GM23338 (cell line): Measurements from ENCODE around the gene ZNF219.

Experiments
- CREB1 ChIP-seq: fragments of 250-450 bp; sonication (Bioruptor Pico); IDR thresholded peaks from 2 replicates; pipeline ENCODE4 v1.5.0; 2020; ENCODE audit warnings: low read depth, mild to moderate bottlenecking, moderate library complexity
- EZH2 ChIP-seq: fragments of 200-600 bp; sonication (generic); IDR thresholded peaks from one replicate; pipeline ENCODE4 v1.8.0; 2017; ENCODE audit warnings: antibody characterized with exemption, mild to moderate bottlenecking, low read depth; ENCODE audit not compliant: unreplicated experiment
- JUNB ChIP-seq: IDR thresholded peaks from one replicate; pipeline ENCODE4 v1.6.1; 2016; ENCODE audit warnings: antibody characterized with exemption; ENCODE audit not compliant: unreplicated experiment
- POLR2AphosphoS5 ChIP-seq: IDR thresholded peaks from 2 replicates; pipeline ENCODE4 v1.6.1; 2016; ENCODE audit warnings: antibody characterized with exemption, low read depth
- TF ChIP-seq, protein P1 (sequence below), 2 experiments: fragments of 200-600 bp in 1 of 2; sonication (generic) in 1 of 2; conservative IDR thresholded peaks; 2 replicates each; pipeline versions ENCODE4 v1.5.1 to v1.6.1; 2016 to 2017; ENCODE audit warnings: antibody characterized with exemption in 2 of 2, low read depth in 2 of 2, mild to moderate bottlenecking in 2 of 2, moderate library complexity in 1 of 2
- TF ChIP-seq, protein P2 (sequence below): IDR thresholded peaks from one replicate; pipeline ENCODE4 v1.6.1; 2018; ENCODE audit warnings: antibody characterized with exemption; ENCODE audit not compliant: unreplicated experiment

DNA sequence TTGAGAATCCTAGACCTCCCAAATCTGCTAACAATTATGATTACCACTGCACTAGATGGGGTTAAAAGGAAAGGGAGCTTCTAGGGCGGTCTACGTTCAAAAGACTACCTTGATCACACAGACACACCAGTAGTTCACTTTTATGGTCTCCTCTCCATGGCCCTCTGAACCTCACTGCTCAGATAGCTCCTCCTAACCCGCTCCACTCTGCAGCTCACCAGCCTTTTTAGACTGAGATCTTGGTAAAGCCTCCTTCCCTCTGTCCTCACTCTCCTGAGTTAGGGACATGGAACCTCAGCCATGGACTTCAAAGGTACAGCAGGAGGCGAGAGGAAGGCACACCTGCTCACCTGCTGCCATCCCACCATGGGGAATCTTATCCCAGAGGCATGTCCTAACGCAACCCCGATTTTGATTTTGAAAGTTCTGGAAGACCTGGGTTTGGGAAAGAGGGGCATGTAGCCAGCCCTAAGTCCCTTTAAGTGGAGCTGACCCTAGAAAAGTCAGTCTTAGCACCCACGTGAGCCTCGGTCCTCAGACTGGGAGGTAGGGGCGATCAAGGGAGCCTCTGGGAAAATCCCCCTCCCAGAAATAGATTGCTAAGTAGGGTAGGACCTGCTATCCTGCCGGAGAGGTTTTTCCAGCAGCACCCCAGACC is 1.3 kb downstream of the ZNF219 start:
- TF ChIP-seq CREB1 (CRISPR knock-in tag) (no peak), JUNB (no peak), POLR2AphosphoS5 (no peak), EZH2 (no peak)
- TF ChIP-seq, protein P1, sequence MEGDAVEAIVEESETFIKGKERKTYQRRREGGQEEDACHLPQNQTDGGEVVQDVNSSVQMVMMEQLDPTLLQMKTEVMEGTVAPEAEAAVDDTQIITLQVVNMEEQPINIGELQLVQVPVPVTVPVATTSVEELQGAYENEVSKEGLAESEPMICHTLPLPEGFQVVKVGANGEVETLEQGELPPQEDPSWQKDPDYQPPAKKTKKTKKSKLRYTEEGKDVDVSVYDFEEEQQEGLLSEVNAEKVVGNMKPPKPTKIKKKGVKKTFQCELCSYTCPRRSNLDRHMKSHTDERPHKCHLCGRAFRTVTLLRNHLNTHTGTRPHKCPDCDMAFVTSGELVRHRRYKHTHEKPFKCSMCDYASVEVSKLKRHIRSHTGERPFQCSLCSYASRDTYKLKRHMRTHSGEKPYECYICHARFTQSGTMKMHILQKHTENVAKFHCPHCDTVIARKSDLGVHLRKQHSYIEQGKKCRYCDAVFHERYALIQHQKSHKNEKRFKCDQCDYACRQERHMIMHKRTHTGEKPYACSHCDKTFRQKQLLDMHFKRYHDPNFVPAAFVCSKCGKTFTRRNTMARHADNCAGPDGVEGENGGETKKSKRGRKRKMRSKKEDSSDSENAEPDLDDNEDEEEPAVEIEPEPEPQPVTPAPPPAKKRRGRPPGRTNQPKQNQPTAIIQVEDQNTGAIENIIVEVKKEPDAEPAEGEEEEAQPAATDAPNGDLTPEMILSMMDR (conservative IDR thresholded peaks at IDR 0.05; ENCODE audit: low read depth in 2 of 2): no peak
- TF ChIP-seq, protein P2, sequence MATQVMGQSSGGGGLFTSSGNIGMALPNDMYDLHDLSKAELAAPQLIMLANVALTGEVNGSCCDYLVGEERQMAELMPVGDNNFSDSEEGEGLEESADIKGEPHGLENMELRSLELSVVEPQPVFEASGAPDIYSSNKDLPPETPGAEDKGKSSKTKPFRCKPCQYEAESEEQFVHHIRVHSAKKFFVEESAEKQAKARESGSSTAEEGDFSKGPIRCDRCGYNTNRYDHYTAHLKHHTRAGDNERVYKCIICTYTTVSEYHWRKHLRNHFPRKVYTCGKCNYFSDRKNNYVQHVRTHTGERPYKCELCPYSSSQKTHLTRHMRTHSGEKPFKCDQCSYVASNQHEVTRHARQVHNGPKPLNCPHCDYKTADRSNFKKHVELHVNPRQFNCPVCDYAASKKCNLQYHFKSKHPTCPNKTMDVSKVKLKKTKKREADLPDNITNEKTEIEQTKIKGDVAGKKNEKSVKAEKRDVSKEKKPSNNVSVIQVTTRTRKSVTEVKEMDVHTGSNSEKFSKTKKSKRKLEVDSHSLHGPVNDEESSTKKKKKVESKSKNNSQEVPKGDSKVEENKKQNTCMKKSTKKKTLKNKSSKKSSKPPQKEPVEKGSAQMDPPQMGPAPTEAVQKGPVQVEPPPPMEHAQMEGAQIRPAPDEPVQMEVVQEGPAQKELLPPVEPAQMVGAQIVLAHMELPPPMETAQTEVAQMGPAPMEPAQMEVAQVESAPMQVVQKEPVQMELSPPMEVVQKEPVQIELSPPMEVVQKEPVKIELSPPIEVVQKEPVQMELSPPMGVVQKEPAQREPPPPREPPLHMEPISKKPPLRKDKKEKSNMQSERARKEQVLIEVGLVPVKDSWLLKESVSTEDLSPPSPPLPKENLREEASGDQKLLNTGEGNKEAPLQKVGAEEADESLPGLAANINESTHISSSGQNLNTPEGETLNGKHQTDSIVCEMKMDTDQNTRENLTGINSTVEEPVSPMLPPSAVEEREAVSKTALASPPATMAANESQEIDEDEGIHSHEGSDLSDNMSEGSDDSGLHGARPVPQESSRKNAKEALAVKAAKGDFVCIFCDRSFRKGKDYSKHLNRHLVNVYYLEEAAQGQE: no peak
